Effector memory CD4-positive, alpha-beta T cell (primary cell): Measurements from ENCODE around the gene NKAPD1.

ENCODE experiments used
- DNase-seq, 3 donors: peaks; one replicate each; pipeline ENCODE4 v3.0.0-alpha.2; 2020
- H3K27ac ChIP-seq: 2 replicates; pipeline ENCODE4 v1.7.0; 2013; ENCODE audit warnings: mild to moderate bottlenecking, low read length, moderate library complexity; ENCODE audit not compliant: insufficient read depth, poor library complexity, severe bottlenecking
- H3K27me3 ChIP-seq: replicated peaks from 2 replicates; pipeline ENCODE4 v1.7.0; 2013; ENCODE audit warnings: mild to moderate bottlenecking, low read length; ENCODE audit not compliant: insufficient read depth, control insufficient read depth, poor library complexity, severe bottlenecking
- H3K36me3 ChIP-seq: 2 replicates; pipeline ENCODE4 v1.7.0; 2013; ENCODE audit warnings: mild to moderate bottlenecking, low read length, moderate library complexity; ENCODE audit not compliant: control insufficient read depth, insufficient read depth
- H3K4me1 ChIP-seq: 2 replicates; pipeline ENCODE4 v1.7.0; 2013; ENCODE audit warnings: low read length, mild to moderate bottlenecking; ENCODE audit not compliant: control insufficient read depth, insufficient read depth, poor library complexity, severe bottlenecking
- H3K4me3 ChIP-seq: 2 replicates; pipeline ENCODE4 v1.7.0; 2013; ENCODE audit warnings: low read length, low read depth, mild to moderate bottlenecking; ENCODE audit not compliant: insufficient read depth, poor library complexity, severe bottlenecking
- H3K9me3 ChIP-seq: 2 replicates; pipeline ENCODE4 v1.7.0; 2013; ENCODE audit warnings: mild to moderate bottlenecking, low read length, moderate library complexity; ENCODE audit not compliant: control insufficient read depth

The NKAPD1 gene

DNA sequence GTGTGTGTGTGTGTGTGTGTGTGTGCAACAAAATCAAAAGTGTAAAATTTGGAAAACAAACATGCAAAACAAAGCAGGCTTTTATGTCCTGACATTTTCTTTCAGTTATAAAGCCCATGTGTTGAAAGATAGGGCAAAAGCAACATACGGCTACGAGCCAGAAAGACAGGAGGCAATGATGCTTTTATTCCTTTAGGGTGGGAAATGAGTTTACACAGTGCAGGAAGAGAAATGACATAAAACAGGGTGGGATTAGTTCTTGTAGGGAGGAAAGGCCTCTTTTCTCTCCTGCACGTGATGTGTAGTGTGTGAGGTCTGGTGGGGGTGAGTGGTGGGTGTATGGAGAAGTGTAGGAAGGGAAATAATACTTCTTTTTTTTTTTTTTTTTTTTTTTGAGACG lies 60.4 kb downstream of the NKAPD1 start:
- H3K9me3 ChIP-seq = no peaks in the 10 kb centered on the region
- no peaks in the 10 kb centered on the region for H3K4me1 ChIP-seq
- no peak for DNase-seq
- H3K27ac ChIP-seq = no peak overlapping the region
- no peak overlapping the region for H3K4me3 ChIP-seq
- no peaks in the 10 kb centered on the region for H3K36me3 ChIP-seq
- H3K27me3 ChIP-seq = no peaks in the 10 kb centered on the region
